Memory B cell (primary cell): ENCODE results near the gene HOXC9.

Source experiments
- ATAC-seq: fragments of 150-1000 bp; cut with Tn5 transposase; 2 replicates; pipeline ENCODE4 v1.10.0; 2021; ENCODE audit warnings: low read depth, mild to moderate bottlenecking, moderate library complexity
- DNase-seq, 2 donors: peaks; one replicate each; pipeline ENCODE4 v3.0.0; 2022; ENCODE audit warnings: low spot score in 2 of 2
- H3K27ac Mint-ChIP-seq: one replicate; pipeline ENCODE4 v1.8.0; 2022; ENCODE audit warnings: mild to moderate bottlenecking, moderate library complexity, mixed read lengths
- H3K27me3 Mint-ChIP-seq: one replicate; pipeline ENCODE4 v1.8.0; 2022; ENCODE audit warnings: mixed read lengths
- H3K36me3 Mint-ChIP-seq: one replicate; pipeline ENCODE4 v1.8.0; 2022; ENCODE audit warnings: mild to moderate bottlenecking, mixed read lengths
- H3K4me1 Mint-ChIP-seq: one replicate; pipeline ENCODE4 v1.8.0; 2022; ENCODE audit warnings: mixed read lengths
- H3K4me3 Mint-ChIP-seq: one replicate; pipeline ENCODE4 v1.8.0; 2022; ENCODE audit warnings: mild to moderate bottlenecking, moderate library complexity, mixed read lengths
- H3K9me3 Mint-ChIP-seq: one replicate; pipeline ENCODE4 v1.8.0; 2022; ENCODE audit warnings: mixed read lengths

Gene HOXC9

GRCh38 chr12:54048406-54049093, 48.6 kb downstream of the HOXC9 start:
- Mint-ChIP-seq H3K27me3 (peaks cover 22% of the 10 kb centered on the region), H3K4me3 (no peak overlapping the region), H3K36me3 (peaks cover 2% of the 10 kb centered on the region), H3K4me1 (peaks cover 25% of the 10 kb centered on the region), H3K9me3 (no peaks in the 10 kb centered on the region), H3K27ac (no peak overlapping the region)
- ATAC-seq (no peak), DNase-seq (no peak)

- Mint-ChIP-seq H3K4me3 (no peak overlapping the region), H3K9me3 (no peaks in the 10 kb centered on the region), H3K36me3 (peaks cover 2% of the 10 kb centered on the region), H3K27me3 (peaks cover 19% of the 10 kb centered on the region), H3K27ac (no peak overlapping the region), H3K4me1 (peaks cover 25% of the 10 kb centered on the region)
- DNase-seq (no peak), ATAC-seq (no peak)
These were observed 49.1 kb downstream of the HOXC9 start for GRCh38 chr12:54049108-54049507.

DNA sequence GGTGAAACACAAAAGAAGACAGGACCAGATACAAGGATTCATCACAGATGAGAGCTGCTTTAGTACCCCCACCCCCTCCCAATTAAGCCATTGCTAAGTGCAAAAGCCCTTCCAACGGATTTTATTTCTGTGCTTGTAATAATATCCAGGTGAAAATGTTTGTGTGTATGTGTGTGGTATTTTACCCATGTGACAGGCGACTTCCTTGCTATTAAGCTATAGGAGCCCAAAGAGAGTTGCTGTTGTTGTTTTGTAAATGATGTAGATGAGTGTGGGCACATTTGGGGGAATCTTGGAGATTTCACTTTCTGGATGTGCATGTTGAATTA, 50.5 kb downstream of the HOXC9 start:
- Mint-ChIP-seq H3K27ac (no peak overlapping the region), H3K9me3 (no peaks in the 10 kb centered on the region), H3K27me3 (peaks cover 21% of the 10 kb centered on the region), H3K4me3 (no peak overlapping the region), H3K36me3 (peaks cover 2% of the 10 kb centered on the region), H3K4me1 (peaks cover 32% of the 10 kb centered on the region)
- no peak for DNase-seq
- ATAC-seq = no peak

GRCh38 chr12:54051026-54051842, 51.3 kb downstream of the HOXC9 start:
- no peak overlapping the region for H3K4me3 Mint-ChIP-seq
- ATAC-seq = no peak

GRCh38 chr12:54051874-54052437, 52.0 kb downstream of the HOXC9 start:
- Mint-ChIP-seq H3K4me1 (peaks cover 32% of the 10 kb centered on the region), H3K9me3 (no peaks in the 10 kb centered on the region), H3K36me3 (peaks cover 2% of the 10 kb centered on the region), H3K4me3 (peak overlapping the region; percentile 98), H3K27me3 (peaks cover 17% of the 10 kb centered on the region), H3K27ac (no peak overlapping the region)
- no peak for DNase-seq
- ATAC-seq = no peak

More at GRCh38 chr12:54051026-54051842, 51.3 kb downstream of the HOXC9 start:
- H3K27ac Mint-ChIP-seq = no peak overlapping the region
- peaks cover 2% of the 10 kb centered on the region for H3K36me3 Mint-ChIP-seq
- peaks cover 36% of the 10 kb centered on the region for H3K4me1 Mint-ChIP-seq
- DNase-seq = no peak
- peaks cover 21% of the 10 kb centered on the region for H3K27me3 Mint-ChIP-seq
- H3K9me3 Mint-ChIP-seq = no peaks in the 10 kb centered on the region

DNA sequence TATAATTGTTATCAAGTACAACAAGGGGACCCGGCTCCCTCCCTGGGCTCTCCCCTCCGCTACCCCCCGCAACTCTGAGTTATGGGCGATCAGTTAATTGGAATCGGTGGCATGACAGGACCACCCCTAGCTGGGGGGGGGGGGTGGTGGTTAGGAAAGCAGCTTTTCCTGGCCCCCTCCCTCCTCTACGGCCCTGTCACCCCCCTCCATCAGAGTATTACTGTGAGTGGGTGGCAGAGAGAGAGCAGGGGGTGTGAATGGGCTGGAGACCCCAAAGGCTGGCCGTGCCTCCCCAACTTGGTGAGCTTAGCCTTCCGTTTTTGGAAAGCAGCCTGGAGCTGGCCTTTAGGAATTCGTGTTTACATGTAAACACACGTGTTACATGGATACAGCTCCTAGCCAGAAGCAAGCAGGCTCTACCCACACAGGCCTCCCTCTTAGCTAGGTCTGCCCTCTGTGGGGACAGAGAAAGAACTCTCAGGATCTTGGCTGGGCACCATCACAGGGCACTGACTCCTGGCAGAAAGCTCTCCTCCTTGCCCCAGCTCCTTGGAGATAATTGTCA, 52.6 kb downstream of the HOXC9 start:
- peak overlapping the region; percentile 98 for H3K4me3 Mint-ChIP-seq
- H3K4me1 Mint-ChIP-seq = peaks cover 30% of the 10 kb centered on the region
- ATAC-seq (peak; percentile 1), DNase-seq (no peak)
- no peaks in the 10 kb centered on the region for H3K9me3 Mint-ChIP-seq
- peak overlapping the region; percentile 93 for H3K27ac Mint-ChIP-seq
- peaks cover 15% of the 10 kb centered on the region for H3K27me3 Mint-ChIP-seq
- H3K36me3 Mint-ChIP-seq = peaks cover 2% of the 10 kb centered on the region
